Ovary (tissue), 9 donors: ENCODE measurements around the gene MLNR. TPM values are rescaled to one million over a fixed set of nuclear protein-coding genes. Genes with fewer than 3 reads are reported as not detected.
A peak's percentile ranks its signal among the peaks of the same experiment; 100 is the strongest.

ENCODE experiments used
- DNase-seq, 5 donors: peaks; one replicate each; pipeline ENCODE4 v3.0.0-alpha.2; 2019 to 2020
- H3K27ac ChIP-seq, 2 donors: fragments of 200-600 bp; one replicate each; pipeline versions ENCODE4 v1.5.1 to v1.8.0; 2019 to 2022
- H3K27me3 ChIP-seq: fragments of 200-600 bp; one replicate; pipeline ENCODE4 v1.8.0; 2022
- H3K36me3 ChIP-seq: fragments of 200-600 bp; sonication (generic); one replicate; pipeline ENCODE4 v1.5.1; 2019
- H3K4me1 ChIP-seq: one replicate; pipeline ENCODE4 v1.8.1; 2013; ENCODE audit warnings: mild to moderate bottlenecking, moderate library complexity; ENCODE audit not compliant: insufficient read depth
- H3K4me3 ChIP-seq: fragments of 200-600 bp; sonication (generic); one replicate; pipeline ENCODE4 v1.5.1; 2017
- H3K9me3 ChIP-seq, 2 donors: fragments of 200-600 bp in 1 of 2; sonication (generic) in 1 of 2; one replicate each; pipeline versions ENCODE4 v1.5.1 to v1.8.1; 2013 to 2019; ENCODE audit warnings: mild to moderate bottlenecking in 1 of 2, moderate library complexity in 1 of 2
- EP300 ChIP-seq: sonication (generic); formaldehyde crosslinking; IDR thresholded peaks from one replicate; pipeline ENCODE4 v1.6.1; 2017; ENCODE audit warnings: antibody characterized with exemption
- POLR2A ChIP-seq: fragments of 450-650 bp; IDR thresholded peaks from one replicate; pipeline ENCODE4 v1.6.1; 2017; ENCODE audit warnings: antibody characterized with exemption, mild to moderate bottlenecking, moderate library complexity
- WGBS, 3 donors: extraction: QIAGEN DNeasy Blood & Tissue Kit in 1 of 3; methylation state at CpG; one replicate each; pipeline versions ENCODE4 v1.1.5 to v1.1.7; 2013 to 2017; 5-methylcytosine and 5-hydroxymethylcytosine counted together
- intact Hi-C, 4 donors: fragments of 100-400 bp; cut with DNase I; formaldehyde crosslinking; loops; one replicate each; pipeline versions ENCODE4 v1.11.0 to v1.15.1; 2022 to 2023
- polyA plus RNA-seq, 2 donors: library from polyadenylated mRNA; stranded (reverse); fragments of 200-250 nt in 1 of 2; fragments of 350-450 nt in 1 of 2; fragmentation: Illumina TruSeq in 1 of 2; extraction: RNeasy Lipid Tissue Mini Kit (QIAGEN cat#74804) in 1 of 2; gene quantifications; one replicate each; pipeline ENCODE4 v1.2.3, GENCODE V29; 2013 to 2014
- total RNA-seq, 7 donors: library from RNA; depleted of rRNA in 2 of 7; stranded (reverse); fragments of >200 nt in 2 of 7; fragmentation: NEBNext Ultra II Directional in 3 of 7; extraction: Animal tissue kit (Norgen Biotek cat#: 25700) in 3 of 7; gene quantifications; one replicate each; pipeline versions ENCODE4 v1.1.0 to v1.2.4, GENCODE V29; 2016 to 2023
- TF ChIP-seq, protein P1 (sequence below), 3 donors: fragments of 450-650 bp in 2 of 3; fragments of 200-600 bp in 1 of 3; IDR thresholded peaks; one replicate each; pipeline versions ENCODE4 v1.5.1 to v1.8.0; 2016 to 2022; ENCODE audit warnings: antibody characterized with exemption in 3 of 3, mild to moderate bottlenecking in 1 of 3
- donor health status: DM: no; HTN: no; CAD: no; lungs with moderate emphysema.
- donor health status: DM: no; HTN: no; CAD: no.
- donor health status: Bipolar disorder and iron deficiency.
- donor health status: DM: yes; HTN: yes; CAD: no.
- donor health status: DM: no; HTN: no; CAD: no.
- donor health status: DM: yes; HTN: yes; CAD: no.

The MLNR gene
- total and polyA plus RNA-seq, 9 donors, result not detected

DNA sequence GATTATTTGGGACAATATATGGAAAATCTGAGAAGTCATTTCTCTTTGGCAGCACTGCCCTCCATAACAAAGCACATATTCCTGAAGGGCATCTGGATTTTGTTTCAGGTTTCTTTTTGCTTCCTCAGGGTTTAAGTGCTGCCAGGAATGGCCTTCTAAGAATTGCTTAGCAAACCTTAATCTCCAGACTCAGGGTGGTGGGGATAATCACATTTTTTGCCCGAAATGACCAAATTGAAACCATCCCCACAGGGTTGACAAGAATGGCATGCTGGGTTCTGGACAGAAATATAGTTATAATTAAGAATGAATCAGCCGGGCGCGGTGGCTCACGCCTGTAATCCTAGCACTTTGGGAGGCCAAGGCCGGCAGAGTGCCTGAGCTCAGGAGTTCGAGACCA lies 21.2 kb downstream of the MLNR start:
- 92 to 95% (median 93%) methylated on average over 7 of the region's 7 CpGs for WGBS, 3 donors
- no peak for DNase-seq
- H3K27me3 ChIP-seq, result no peaks in the 10 kb centered on the region
- intact Hi-C loops, result no loop called here
- H3K4me1 ChIP-seq, result no peaks in the 10 kb centered on the region
- H3K9me3 ChIP-seq, result peaks cover 0 to 5% of the 10 kb centered on the region in 2 donors
- no peak overlapping the region for H3K27ac ChIP-seq
- no peak overlapping the region for H3K4me3 ChIP-seq
- no peaks in the 10 kb centered on the region for H3K36me3 ChIP-seq
- TF ChIP-seq EP300 (no peak), POLR2A (no peak)
- TF ChIP-seq, protein P1, sequence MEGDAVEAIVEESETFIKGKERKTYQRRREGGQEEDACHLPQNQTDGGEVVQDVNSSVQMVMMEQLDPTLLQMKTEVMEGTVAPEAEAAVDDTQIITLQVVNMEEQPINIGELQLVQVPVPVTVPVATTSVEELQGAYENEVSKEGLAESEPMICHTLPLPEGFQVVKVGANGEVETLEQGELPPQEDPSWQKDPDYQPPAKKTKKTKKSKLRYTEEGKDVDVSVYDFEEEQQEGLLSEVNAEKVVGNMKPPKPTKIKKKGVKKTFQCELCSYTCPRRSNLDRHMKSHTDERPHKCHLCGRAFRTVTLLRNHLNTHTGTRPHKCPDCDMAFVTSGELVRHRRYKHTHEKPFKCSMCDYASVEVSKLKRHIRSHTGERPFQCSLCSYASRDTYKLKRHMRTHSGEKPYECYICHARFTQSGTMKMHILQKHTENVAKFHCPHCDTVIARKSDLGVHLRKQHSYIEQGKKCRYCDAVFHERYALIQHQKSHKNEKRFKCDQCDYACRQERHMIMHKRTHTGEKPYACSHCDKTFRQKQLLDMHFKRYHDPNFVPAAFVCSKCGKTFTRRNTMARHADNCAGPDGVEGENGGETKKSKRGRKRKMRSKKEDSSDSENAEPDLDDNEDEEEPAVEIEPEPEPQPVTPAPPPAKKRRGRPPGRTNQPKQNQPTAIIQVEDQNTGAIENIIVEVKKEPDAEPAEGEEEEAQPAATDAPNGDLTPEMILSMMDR (IDR thresholded peaks at IDR 0.05), result no peak

DNA sequence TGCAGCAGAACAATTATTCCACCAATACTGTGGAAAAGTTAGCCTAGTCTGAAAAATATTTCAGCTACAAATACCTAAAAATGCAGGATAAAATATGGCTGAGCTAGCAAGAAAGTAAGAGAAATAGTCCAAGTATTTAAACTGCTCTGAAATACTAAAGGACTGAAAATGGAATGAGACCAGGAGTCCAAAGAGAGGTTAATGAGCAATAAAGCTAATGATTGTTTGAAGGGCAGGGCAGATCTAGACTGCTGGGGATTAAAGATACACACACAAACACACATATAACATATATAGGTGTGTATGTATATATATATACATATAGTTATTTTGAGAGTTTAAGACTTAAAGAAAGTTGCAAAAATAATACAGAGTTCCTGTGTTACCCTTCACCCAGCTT lies 25.0 kb downstream of the MLNR start:
- TF ChIP-seq POLR2A, result no peak
- H3K4me1 ChIP-seq, result no peaks in the 10 kb centered on the region
- H3K27me3 ChIP-seq, result no peaks in the 10 kb centered on the region
- no peaks in the 10 kb centered on the region for H3K36me3 ChIP-seq
- intact Hi-C loops, result loop anchor here in 1 of 4 donors (5.0 kb wide), 1 partner anchor 192 kb away; no protein-coding TSS in a partner anchor
- no peak for DNase-seq
- H3K4me3 ChIP-seq, result no peak overlapping the region
- no peak overlapping the region for H3K27ac ChIP-seq
- H3K9me3 ChIP-seq, result peaks cover 0 to 5% of the 10 kb centered on the region in 2 donors

DNA sequence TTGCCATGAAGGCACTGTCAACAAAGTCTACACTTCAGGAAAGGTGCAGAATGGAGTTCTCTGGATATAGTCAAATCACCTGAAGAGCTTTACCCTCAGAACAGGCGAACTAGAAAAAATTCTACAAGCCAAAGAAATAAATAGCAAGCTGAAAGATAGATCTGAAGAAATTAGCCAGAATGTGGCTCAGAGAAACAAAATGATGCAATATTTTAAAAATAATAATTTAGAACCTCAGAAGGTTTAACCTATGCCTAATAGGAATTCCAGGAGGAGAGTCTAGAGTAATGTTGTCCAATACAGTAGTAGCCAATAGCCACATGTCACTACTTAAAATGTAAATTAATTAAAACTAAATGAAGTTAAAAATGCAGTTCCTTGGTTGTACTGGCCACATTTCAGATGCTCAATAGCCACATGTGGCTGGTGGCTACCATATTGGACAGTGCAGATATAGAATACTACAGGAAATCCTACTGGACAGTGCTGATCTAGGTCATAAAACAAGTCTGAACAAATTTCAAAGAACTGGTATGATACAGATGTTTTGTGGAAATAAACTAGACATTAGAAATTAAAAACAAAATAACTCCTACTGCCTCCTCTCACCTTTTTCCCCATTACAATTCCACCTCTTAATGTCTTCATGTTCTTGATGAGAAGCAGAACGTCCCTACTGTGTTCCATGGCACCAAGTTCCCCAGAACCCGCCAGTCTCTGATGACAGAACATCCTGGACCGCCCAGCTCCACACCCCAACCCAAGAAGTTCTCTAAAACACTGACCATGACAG lies 26.9 kb downstream of the MLNR start:
- H3K4me1 ChIP-seq, result no peaks in the 10 kb centered on the region
- intact Hi-C loops, result loop anchor here in 1 of 4 donors (5.0 kb wide), 1 partner anchor 190 kb away; no protein-coding TSS in a partner anchor
- H3K9me3 ChIP-seq, result peaks cover 0 to 5% of the 10 kb centered on the region in 2 donors
- peak overlapping the region; percentile 69 to 88 for H3K27ac ChIP-seq
- TF ChIP-seq POLR2A (no peak), EP300 (no peak)
- TF ChIP-seq, protein P1 (IDR thresholded peaks at IDR 0.05), result no peak
- no peaks in the 10 kb centered on the region for H3K27me3 ChIP-seq
- H3K36me3 ChIP-seq, result no peaks in the 10 kb centered on the region
- DNase-seq, result no peak
- peak overlapping the region; percentile 71 for H3K4me3 ChIP-seq
- 25% methylated on average over 4 of the region's 4 CpGs for WGBS, 3 donors

DNA sequence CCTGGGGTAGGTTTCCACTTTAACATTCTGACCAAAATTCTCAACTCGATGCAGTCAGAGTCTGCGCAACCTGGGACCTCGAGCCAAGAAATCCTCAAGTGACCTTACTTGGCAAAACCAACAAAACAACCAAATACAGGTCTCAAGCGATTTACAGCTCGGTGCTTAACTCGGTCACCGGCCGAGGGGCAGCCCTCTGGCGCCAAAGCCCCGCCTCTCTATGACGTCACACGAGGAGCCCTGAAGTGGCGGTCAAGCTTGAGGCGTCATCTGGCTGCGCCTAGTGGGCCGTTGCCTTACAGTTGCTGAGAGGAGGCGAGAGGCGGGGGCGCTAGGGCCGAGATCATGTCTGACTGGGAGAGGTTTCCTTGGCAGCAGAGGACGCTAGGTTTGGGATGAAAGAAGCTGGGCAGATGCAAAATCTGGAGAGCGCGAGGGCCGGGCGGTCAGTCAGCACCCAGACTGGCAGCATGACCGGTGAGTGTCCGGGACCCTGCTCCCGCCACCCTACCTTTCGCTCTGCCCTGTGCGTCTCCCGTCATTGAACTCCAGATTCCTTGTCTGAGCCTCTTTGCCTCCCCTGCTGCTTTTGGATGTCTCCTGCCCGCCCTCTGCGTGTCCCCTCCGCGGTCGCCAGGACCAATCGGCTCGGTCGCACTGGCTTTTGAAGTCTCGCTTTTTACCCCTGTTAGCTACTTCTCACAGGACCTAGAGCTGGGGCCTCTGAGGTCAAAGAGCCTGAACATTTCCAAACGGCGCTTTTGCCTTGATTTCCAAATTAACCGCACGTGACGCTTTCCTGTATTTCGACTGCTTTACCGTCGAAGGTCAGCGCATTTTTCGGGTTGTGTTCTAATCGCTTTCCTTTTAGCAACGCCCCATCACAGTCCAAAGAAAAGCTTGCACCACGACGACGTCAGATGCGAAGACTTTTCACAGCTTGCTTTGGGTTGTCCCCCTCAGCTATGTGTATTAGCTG lies 27.8 kb downstream of the MLNR start, which contains the start of gene CDADC1:
Gene CDADC1, plus strand, starts transcription at position 283 of the 979 bp plus-strand sequence. Its CDS starts 113 bp downstream, at position 396.
- Histone ChIP-seq H3K36me3 (no peaks in the 10 kb centered on the region), H3K9me3 (no peaks in the 10 kb centered on the region), H3K4me3 (peak within 1 kb of the TSS; percentile 71), H3K27ac (peak within 1 kb of the TSS; percentile 69 to 88), H3K4me1 (no peaks in the 10 kb centered on the region), H3K27me3 (no peaks in the 10 kb centered on the region)
- intact Hi-C loops, result loop anchor here in 1 of 4 donors (5.0 kb wide), 1 partner anchor 189 kb away; no protein-coding TSS in a partner anchor
- TF ChIP-seq, protein P1 (IDR thresholded peaks at IDR 0.05), result peak in 1 of 3 donors; percentile 33
- peak; percentile 92 for TF ChIP-seq POLR2A
- peak; percentile 45 for TF ChIP-seq EP300
- 0 to 1% (median 0%) methylated on average over 56 of the region's 56 CpGs for WGBS, 3 donors
- peak; percentile 98 to 99 (median 99) for DNase-seq
